Frontal cortex (tissue), 4 donors: ENCODE data around the gene AKR1C1. TPM values are rescaled to one million over a fixed set of nuclear protein-coding genes. Genes with fewer than 3 reads are reported as not detected.
A peak's percentile ranks its signal among the peaks of the same experiment; 100 is the strongest.
"Not testable (repeated sequence)": the region's sequence is repeated elsewhere in the genome, so short reads cannot be mapped to it uniquely, and the experiment has no call there.

Source experiments
- DNase-seq, 2 donors: peaks; one replicate each; pipeline ENCODE4 v3.0.0; 2012; ENCODE audit warnings: low spot score in 2 of 2
- FAIRE-seq: peaks from 2 replicates; lab custom pipeline; 2012; peaks lifted over from hg19 to GRCh38; lab: Jason Lieb, UNC
- total RNA-seq: library from RNA; depleted of rRNA; stranded (reverse); fragments of >200 nt; gene quantifications from one replicate; pipeline ENCODE4 v1.2.3, GENCODE V29; 2014
- donor health status: control.
- donor health status: control.
- donor health status: control.

AKR1C1 gene
- total RNA-seq, 1 donor from 2014 or later: 30.2 TPM

- not testable (repeated sequence) for DNase-seq, FAIRE-seq
Observed at GRCh38 chr10:5010043-5010442, 46.8 kb downstream of the AKR1C1 start.

GRCh38 chr10:5011392-5011791, 48.2 kb downstream of the AKR1C1 start:
- DNase-seq, FAIRE-seq: not testable (repeated sequence)

GRCh38 chr10:5012595-5012994, 49.4 kb downstream of the AKR1C1 start:
- FAIRE-seq (no peak), DNase-seq (no peak)

- FAIRE-seq: no peak
Observed at GRCh38 chr10:5013385-5013784, 50.2 kb downstream of the AKR1C1 start.

GRCh38 chr10:5014200-5014910, 51.1 kb downstream of the AKR1C1 start:
- not testable (repeated sequence) for FAIRE-seq, DNase-seq

More at GRCh38 chr10:5013385-5013784, 50.2 kb downstream of the AKR1C1 start:
- DNase-seq: no peak

- FAIRE-seq: no peak
- no peak for DNase-seq
Observed at GRCh38 chr10:5014936-5015335, 51.7 kb downstream of the AKR1C1 start.

GRCh38 chr10:5018134-5018533, 54.9 kb downstream of the AKR1C1 start:
- FAIRE-seq (no peak), DNase-seq (no peak)

GRCh38 chr10:5018671-5019277, 55.6 kb downstream of the AKR1C1 start:
- not testable (repeated sequence) for FAIRE-seq, DNase-seq

- FAIRE-seq: not testable (repeated sequence)
Observed at GRCh38 chr10:5019770-5020612, 56.8 kb downstream of the AKR1C1 start.

GRCh38 chr10:5021624-5022290, 58.5 kb downstream of the AKR1C1 start:
- not testable (repeated sequence) for DNase-seq, FAIRE-seq

More at GRCh38 chr10:5019770-5020612, 56.8 kb downstream of the AKR1C1 start:
- not testable (repeated sequence) for DNase-seq

GRCh38 chr10:5023177-5023805, 60.1 kb downstream of the AKR1C1 start:
- DNase-seq: no peak
- no peak for FAIRE-seq

GRCh38 chr10:5025461-5025881, 62.3 kb downstream of the AKR1C1 start:
- DNase-seq, FAIRE-seq: not testable (repeated sequence)

GRCh38 chr10:5030989-5031388, 67.8 kb downstream of the AKR1C1 start:
- FAIRE-seq (peak; percentile 74), DNase-seq (no peak)

GRCh38 chr10:5031588-5031987, 68.4 kb downstream of the AKR1C1 start:
- not testable (repeated sequence) for DNase-seq, FAIRE-seq

GRCh38 chr10:5032444-5032843, 69.2 kb downstream of the AKR1C1 start:
- FAIRE-seq, DNase-seq: not testable (repeated sequence)
